Uterus (tissue), 2 donors: ENCODE results near the gene BRINP3.

Experiments
- POLR2A ChIP-seq, 2 donors: fragments of 450-650 bp; IDR thresholded peaks; one replicate each; pipeline ENCODE4 v1.6.1; 2016; ENCODE audit warnings: antibody characterized with exemption in 2 of 2, mild to moderate bottlenecking in 1 of 2, moderate library complexity in 1 of 2
- TF ChIP-seq, protein P1 (sequence below), 4 experiments: fragments of 200-600 bp in 2 of 4; fragments of 450-650 bp in 2 of 4; sonication (generic) in 2 of 4; IDR thresholded peaks; one replicate each; pipeline ENCODE4 v1.5.1; 2016 to 2019; ENCODE audit warnings: antibody characterized with exemption in 4 of 4, mild to moderate bottlenecking in 2 of 4, moderate library complexity in 1 of 4

- TF ChIP-seq, protein P1, sequence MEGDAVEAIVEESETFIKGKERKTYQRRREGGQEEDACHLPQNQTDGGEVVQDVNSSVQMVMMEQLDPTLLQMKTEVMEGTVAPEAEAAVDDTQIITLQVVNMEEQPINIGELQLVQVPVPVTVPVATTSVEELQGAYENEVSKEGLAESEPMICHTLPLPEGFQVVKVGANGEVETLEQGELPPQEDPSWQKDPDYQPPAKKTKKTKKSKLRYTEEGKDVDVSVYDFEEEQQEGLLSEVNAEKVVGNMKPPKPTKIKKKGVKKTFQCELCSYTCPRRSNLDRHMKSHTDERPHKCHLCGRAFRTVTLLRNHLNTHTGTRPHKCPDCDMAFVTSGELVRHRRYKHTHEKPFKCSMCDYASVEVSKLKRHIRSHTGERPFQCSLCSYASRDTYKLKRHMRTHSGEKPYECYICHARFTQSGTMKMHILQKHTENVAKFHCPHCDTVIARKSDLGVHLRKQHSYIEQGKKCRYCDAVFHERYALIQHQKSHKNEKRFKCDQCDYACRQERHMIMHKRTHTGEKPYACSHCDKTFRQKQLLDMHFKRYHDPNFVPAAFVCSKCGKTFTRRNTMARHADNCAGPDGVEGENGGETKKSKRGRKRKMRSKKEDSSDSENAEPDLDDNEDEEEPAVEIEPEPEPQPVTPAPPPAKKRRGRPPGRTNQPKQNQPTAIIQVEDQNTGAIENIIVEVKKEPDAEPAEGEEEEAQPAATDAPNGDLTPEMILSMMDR (IDR thresholded peaks at IDR 0.05): no peak
- no peak for TF ChIP-seq POLR2A (IDR thresholded peaks at IDR 0.05)
Measured at GRCh38 chr1:190098107-190098506, 379.6 kb downstream of the BRINP3 start.
